Measurements from ENCODE around the gene VMAC.

VMAC gene

DNA sequence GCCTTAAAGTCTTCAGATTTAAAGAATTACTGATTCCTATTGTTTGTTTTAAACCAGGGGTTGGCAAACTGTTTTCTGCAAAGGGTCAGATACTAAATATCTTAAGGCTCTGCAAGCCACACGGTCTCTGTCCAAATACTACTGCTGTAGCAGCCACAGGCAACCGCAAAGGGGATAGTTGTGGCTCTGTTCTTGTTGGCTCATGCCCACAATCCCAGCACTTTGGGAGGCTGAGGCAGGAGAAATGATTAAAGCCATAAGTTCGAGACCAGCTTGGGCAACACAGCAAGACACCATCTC is 50.9 kb downstream of the VMAC start:
- no peak for DNase-seq

GRCh38 chr19:5956323-5956722 is 51.7 kb downstream of the VMAC start:
- DNase-seq, result no peak

GRCh38 chr19:5956728-5957127 is 52.1 kb downstream of the VMAC start:
- no peak for DNase-seq

- DNase-seq, result no peak
Observed at GRCh38 chr19:5957170-5957569, 52.5 kb downstream of the VMAC start.

GRCh38 chr19:5958074-5958850 is 53.6 kb downstream of the VMAC start:
- no peak for DNase-seq

DNA sequence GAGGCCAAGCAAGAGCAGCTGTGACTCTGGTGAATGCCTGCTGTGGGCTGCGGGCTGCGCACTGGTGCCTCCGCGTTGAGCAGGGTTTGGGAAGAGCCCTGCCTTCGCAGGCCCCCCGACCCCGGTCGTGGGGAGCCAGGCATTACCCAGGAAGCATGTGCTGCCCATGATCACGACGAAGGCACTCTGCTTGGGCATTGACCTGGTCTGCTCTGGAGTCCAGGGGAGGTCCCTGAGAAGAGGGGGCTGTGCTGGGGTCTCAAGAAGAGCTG is 54.1 kb downstream of the VMAC start:
- DNase-seq, result no peak

- no peak for DNase-seq
Observed at GRCh38 chr19:5959260-5960004, 54.8 kb downstream of the VMAC start.

Measured in GF-D8 (cell line).